Spleen (tissue), 7 donors: ENCODE data around the gene CMTM7.

Source experiments
- CTCF ChIP-seq, 11 experiments: fragments of 200-600 bp in 7 of 11; fragments of 450-650 bp in 4 of 11; sonication (generic) in 4 of 11; IDR thresholded peaks in 8 of 11; conservative IDR thresholded peaks in 3 of 11; 1 replicate in 7 of 11; 2 replicates in 4 of 11; pipeline versions ENCODE4 v1.4.0 to v1.8.0; 2016 to 2021; ENCODE audit warnings: antibody characterized with exemption in 11 of 11, inconsistent platforms in 4 of 11, mild to moderate bottlenecking in 1 of 11
- POLR2A ChIP-seq, 3 donors: fragments of 450-650 bp; IDR thresholded peaks; one replicate each; pipeline ENCODE4 v1.5.1; 2017; ENCODE audit warnings: antibody characterized with exemption in 3 of 3, mild to moderate bottlenecking in 1 of 3
- donor health status: DM: no; HTN: no; CAD: no; lungs with moderate emphysema.
- donor health status: DM: no; HTN: no; CAD: no.
- donor health status: DM: no; HTN: no; CAD: no.

- TF ChIP-seq CTCF (IDR thresholded peaks at IDR 0.05 in 8 of 11, conservative IDR thresholded peaks at IDR 0.05 in 3 of 11) = no peak
- TF ChIP-seq POLR2A (IDR thresholded peaks at IDR 0.05) = no peak
These were observed 42.5 kb upstream of the CMTM7 start for GRCh38 chr3:32349184-32349583.
